Trophoblast cell (in vitro differentiated cells and primary cell): Measurements from ENCODE around the gene FAM227A.
A peak's percentile ranks its signal among the peaks of the same experiment; 100 is the strongest.

Source experiments
- DNase-seq, 2 donors: peaks; one replicate each; pipeline ENCODE4 v3.0.0-alpha.2; 2016
- H2AFZ ChIP-seq: 2 replicates; pipeline ENCODE4 v1.6.1; 2013; ENCODE audit warnings: low read length, moderate library complexity, mild to moderate bottlenecking; ENCODE audit not compliant: insufficient read depth, poor library complexity
- H2AK5ac ChIP-seq: 2 replicates; pipeline ENCODE4 v1.6.1; 2013; ENCODE audit warnings: mild to moderate bottlenecking, low read length
- H2BK120ac ChIP-seq: 2 replicates; pipeline ENCODE4 v1.6.1; 2013; ENCODE audit warnings: low read length, mild to moderate bottlenecking, moderate library complexity; ENCODE audit not compliant: insufficient read depth, poor library complexity
- H2BK12ac ChIP-seq: 2 replicates; pipeline ENCODE4 v1.6.1; 2013; ENCODE audit warnings: mild to moderate bottlenecking, low read length, moderate library complexity
- H2BK5ac ChIP-seq: 2 replicates; pipeline ENCODE4 v1.6.1; 2013; ENCODE audit warnings: low read length, low read depth, moderate library complexity, mild to moderate bottlenecking; ENCODE audit not compliant: poor library complexity
- H3K14ac ChIP-seq: 2 replicates; pipeline ENCODE4 v1.6.1; 2013; ENCODE audit warnings: mild to moderate bottlenecking, low read length
- H3K18ac ChIP-seq: 2 replicates; pipeline ENCODE4 v1.6.1; 2013; ENCODE audit warnings: mild to moderate bottlenecking, low read length
- H3K23ac ChIP-seq: 2 replicates; pipeline ENCODE4 v1.6.1; 2013; ENCODE audit warnings: low read length
- H3K27ac ChIP-seq: 2 replicates; pipeline ENCODE4 v1.5.1; 2013; ENCODE audit warnings: low read depth, mild to moderate bottlenecking, inconsistent platforms, low read length, moderate library complexity
- H3K27me3 ChIP-seq: 2 replicates; pipeline ENCODE4 v1.6.1; 2013; ENCODE audit warnings: inconsistent platforms, mild to moderate bottlenecking, low read length, moderate library complexity; ENCODE audit not compliant: insufficient read depth
- H3K36me3 ChIP-seq, 2 experiments: 1 replicate in 1 of 2; 2 replicates in 1 of 2; pipeline ENCODE4 v1.6.1; 2013; ENCODE audit warnings: low read length in 2 of 2, mild to moderate bottlenecking in 2 of 2, moderate library complexity in 1 of 2; ENCODE audit not compliant: insufficient read depth in 2 of 2, control insufficient read depth in 1 of 2
- H3K4ac ChIP-seq: 2 replicates; pipeline ENCODE4 v1.6.1; 2013; ENCODE audit warnings: low read depth, mild to moderate bottlenecking, low read length, moderate library complexity
- H3K4me1 ChIP-seq, 2 experiments: 1 replicate in 1 of 2; 2 replicates in 1 of 2; pipeline ENCODE4 v1.6.1; 2013; ENCODE audit warnings: low read length in 2 of 2, mild to moderate bottlenecking in 2 of 2, moderate library complexity in 1 of 2; ENCODE audit not compliant: insufficient read depth in 2 of 2, control insufficient read depth in 1 of 2
- H3K4me2 ChIP-seq: 2 replicates; pipeline ENCODE4 v1.6.1; 2013; ENCODE audit warnings: inconsistent platforms, mild to moderate bottlenecking, low read length, moderate library complexity
- H3K4me3 ChIP-seq: 2 replicates; pipeline ENCODE4 v1.5.1; 2013; ENCODE audit warnings: mild to moderate bottlenecking, low read depth, low read length, inconsistent platforms
- H3K79me1 ChIP-seq: one replicate; pipeline ENCODE4 v1.6.1; 2013; ENCODE audit warnings: low read length
- H3K79me2 ChIP-seq: 2 replicates; pipeline ENCODE4 v1.6.1; 2013; ENCODE audit warnings: low read length, mild to moderate bottlenecking; ENCODE audit not compliant: control insufficient read depth, insufficient read depth, poor library complexity
- H3K9ac ChIP-seq: 2 replicates; pipeline ENCODE4 v1.6.1; 2013; ENCODE audit warnings: mild to moderate bottlenecking, low read length
- H3K9me3 ChIP-seq: 2 replicates; pipeline ENCODE4 v1.6.1; 2013; ENCODE audit warnings: low read depth, mild to moderate bottlenecking, control low read depth, inconsistent platforms, low read length; ENCODE audit not compliant: insufficient read depth
- H4K12ac ChIP-seq: 2 replicates; pipeline ENCODE4 v1.6.1; 2013; ENCODE audit warnings: low read depth, mild to moderate bottlenecking, low read length, moderate library complexity
- H4K8ac ChIP-seq: 2 replicates; pipeline ENCODE4 v1.6.1; 2013; ENCODE audit warnings: low read depth, mild to moderate bottlenecking, low read length, moderate library complexity
- H4K91ac ChIP-seq: one replicate; pipeline ENCODE4 v1.6.1; 2013; ENCODE audit warnings: low read depth, mild to moderate bottlenecking, low read length, moderate library complexity
- WGBS: extraction: QIAGEN DNeasy Blood & Tissue Kit; methylation state at CpG from one replicate; pipeline ENCODE4 v1.1.7; 2013; ENCODE audit warnings: missing lambda C conversion rate; ENCODE audit not compliant: insufficient read length, insufficient coverage; ENCODE audit errors: extremely low coverage; 5-methylcytosine and 5-hydroxymethylcytosine counted together

The FAM227A gene

DNA sequence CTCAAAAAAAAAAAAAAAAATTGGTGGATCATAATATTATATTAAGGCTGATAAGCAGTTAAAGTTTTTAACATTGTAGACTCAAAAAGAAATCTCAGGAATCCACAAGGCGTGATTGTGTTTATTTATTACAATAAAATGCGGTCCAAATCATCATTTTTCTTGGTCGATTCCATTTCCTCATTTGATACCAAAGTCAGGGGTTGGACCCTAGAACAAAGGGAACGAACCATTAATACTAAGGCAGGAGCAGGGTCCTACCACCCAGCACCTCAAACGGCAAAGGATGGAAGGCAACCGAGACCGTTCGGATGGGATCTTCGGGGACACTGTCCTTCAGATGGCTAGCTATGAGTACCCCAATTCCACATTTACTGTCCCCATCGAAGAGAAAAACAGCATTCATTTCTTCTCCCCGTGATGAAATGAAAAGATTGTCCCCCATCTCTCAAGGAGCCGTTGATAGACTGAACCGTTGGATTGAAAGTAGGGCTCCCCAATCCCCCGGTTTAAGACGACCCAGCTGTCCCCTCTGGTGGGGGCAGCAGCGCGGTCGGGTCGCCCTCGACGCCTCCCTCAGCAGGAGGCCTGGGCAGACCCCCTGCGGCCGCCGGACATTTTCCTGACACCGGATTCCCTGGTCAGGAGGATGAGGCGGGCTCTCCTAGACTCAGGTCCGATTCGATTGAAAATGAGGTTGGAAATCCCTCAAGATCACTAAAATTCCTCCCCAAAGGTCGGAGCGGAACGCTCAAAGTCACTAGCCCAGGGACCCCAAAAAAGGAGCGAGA is 86.8 kb downstream of the FAM227A start:
- H3K4me1 ChIP-seq: peaks cover 2 to 4% of the 10 kb centered on the region in 2 experiments
- H3K36me3 ChIP-seq: no peaks in the 10 kb centered on the region
- no peak overlapping the region for H2BK120ac ChIP-seq
- H3K27me3 ChIP-seq: no peaks in the 10 kb centered on the region
- H3K23ac ChIP-seq: no peak overlapping the region
- H4K8ac ChIP-seq: peak overlapping the region; percentile 57
- DNase-seq: peak in 1 of 2 donors; percentile 18
- H3K27ac ChIP-seq: no peak overlapping the region
- peak overlapping the region; percentile 73 for H2AFZ ChIP-seq
- H2AK5ac ChIP-seq: no peak overlapping the region
- H2BK5ac ChIP-seq: no peak overlapping the region
- H4K12ac ChIP-seq: peak overlapping the region; percentile 47
- H4K91ac ChIP-seq: peak overlapping the region; percentile 26
- no peak overlapping the region for H3K4ac ChIP-seq
- peak overlapping the region; percentile 86 for H3K4me2 ChIP-seq
- WGBS: no CpG with 5 or more reads among the region's 32 CpGs
- H3K4me3 ChIP-seq: peak overlapping the region; percentile 62
- peak overlapping the region; percentile 33 for H3K18ac ChIP-seq
- peak overlapping the region; percentile 78 for H3K14ac ChIP-seq
- peak overlapping the region; percentile 67 for H3K9ac ChIP-seq
- H3K79me1 ChIP-seq: peaks cover 9% of the 10 kb centered on the region
- H3K79me2 ChIP-seq: peaks cover 3% of the 10 kb centered on the region
- H2BK12ac ChIP-seq: peak overlapping the region; percentile 8
- no peaks in the 10 kb centered on the region for H3K9me3 ChIP-seq

DNA sequence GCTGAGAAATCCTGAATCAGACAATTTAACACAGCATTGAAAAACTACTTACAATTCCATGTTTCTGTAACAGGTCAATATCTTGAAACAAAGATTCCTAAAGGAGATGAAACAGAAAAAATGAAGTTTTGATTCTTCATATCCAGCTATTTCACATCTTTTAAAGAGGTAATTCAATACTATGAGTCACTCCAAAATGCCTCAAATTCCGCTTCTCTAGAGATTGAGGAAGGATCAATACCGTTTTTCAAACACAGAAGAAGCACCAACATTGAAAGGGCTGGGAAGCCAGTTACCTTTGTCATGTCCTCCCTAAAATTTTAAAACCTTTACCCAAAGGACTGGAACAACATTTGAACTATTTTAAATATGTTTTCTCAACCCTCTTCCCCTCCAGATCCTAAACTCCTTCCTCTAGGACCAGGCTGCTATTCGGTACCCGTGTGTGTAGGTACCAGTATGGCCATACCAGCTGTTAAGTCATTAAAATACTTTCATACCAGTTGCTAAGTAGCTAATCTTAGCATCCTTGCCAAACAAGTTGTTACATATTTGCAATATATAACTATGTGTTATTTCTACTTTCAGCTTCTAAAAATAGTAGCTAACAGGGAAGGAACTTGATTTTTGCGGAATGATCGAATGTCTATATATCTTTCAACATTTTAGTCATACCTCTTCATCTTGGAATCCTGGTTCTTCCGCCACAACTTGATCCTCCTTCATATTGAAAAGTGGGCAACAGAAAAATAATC is 88.5 kb downstream of the FAM227A start:
- no peak overlapping the region for H2BK120ac ChIP-seq
- no peak overlapping the region for H3K18ac ChIP-seq
- no peaks in the 10 kb centered on the region for H3K36me3 ChIP-seq
- H2AK5ac ChIP-seq: no peak overlapping the region
- H3K4ac ChIP-seq: no peak overlapping the region
- H3K9ac ChIP-seq: no peak overlapping the region
- no CpG with 5 or more reads among the region's 7 CpGs for WGBS
- peaks cover 9% of the 10 kb centered on the region for H3K79me1 ChIP-seq
- H3K4me1 ChIP-seq: peaks cover 2 to 4% of the 10 kb centered on the region in 2 experiments
- H2BK12ac ChIP-seq: no peak overlapping the region
- no peaks in the 10 kb centered on the region for H3K27me3 ChIP-seq
- peak; percentile 62 to 94 for DNase-seq
- peaks cover 3% of the 10 kb centered on the region for H3K79me2 ChIP-seq
- no peak overlapping the region for H4K91ac ChIP-seq
- no peak overlapping the region for H3K27ac ChIP-seq
- no peak overlapping the region for H3K4me3 ChIP-seq
- no peak overlapping the region for H3K14ac ChIP-seq
- no peak overlapping the region for H4K12ac ChIP-seq
- H2BK5ac ChIP-seq: no peak overlapping the region
- H3K23ac ChIP-seq: no peak overlapping the region
- no peaks in the 10 kb centered on the region for H3K9me3 ChIP-seq
- no peak overlapping the region for H3K4me2 ChIP-seq
- H2AFZ ChIP-seq: no peak overlapping the region
- no peak overlapping the region for H4K8ac ChIP-seq

- Histone ChIP-seq H3K9ac (no peak overlapping the region), H3K4ac (no peak overlapping the region), H3K36me3 (no peaks in the 10 kb centered on the region), H4K12ac (no peak overlapping the region), H3K4me1 (peaks cover 2 to 4% of the 10 kb centered on the region in 2 experiments), H3K4me3 (no peak overlapping the region), H2AK5ac (no peak overlapping the region), H2BK5ac (no peak overlapping the region), H4K91ac (no peak overlapping the region), H3K18ac (no peak overlapping the region), H3K79me2 (peaks cover 3% of the 10 kb centered on the region), H3K23ac (no peak overlapping the region), H4K8ac (no peak overlapping the region), H3K14ac (no peak overlapping the region), H3K4me2 (no peak overlapping the region), H2AFZ (no peak overlapping the region), H3K9me3 (no peaks in the 10 kb centered on the region), H3K27ac (no peak overlapping the region), H2BK12ac (no peak overlapping the region), H3K79me1 (peaks cover 9% of the 10 kb centered on the region), H3K27me3 (no peaks in the 10 kb centered on the region), H2BK120ac (no peak overlapping the region)
- WGBS: no CpG with 5 or more reads among the region's 3 CpGs
- DNase-seq: no peak
Measured at GRCh38 chr22:38566726-38567504, 89.3 kb downstream of the FAM227A start.

GRCh38 chr22:38565441-38565840 is 90.8 kb downstream of the FAM227A start:
- Histone ChIP-seq H3K23ac (no peak overlapping the region), H3K79me2 (peaks cover under 1% of the 10 kb centered on the region), H3K4me1 (no peaks in the 10 kb centered on the region), H3K4me2 (no peak overlapping the region), H2BK5ac (no peak overlapping the region), H4K12ac (no peak overlapping the region), H3K27me3 (no peaks in the 10 kb centered on the region), H2BK120ac (no peak overlapping the region), H3K27ac (no peak overlapping the region), H4K8ac (no peak overlapping the region), H3K18ac (no peak overlapping the region), H3K36me3 (no peaks in the 10 kb centered on the region), H3K9me3 (no peaks in the 10 kb centered on the region), H2AK5ac (no peak overlapping the region), H3K9ac (no peak overlapping the region), H2AFZ (no peak overlapping the region), H3K4me3 (no peak overlapping the region), H2BK12ac (no peak overlapping the region), H4K91ac (no peak overlapping the region), H3K4ac (no peak overlapping the region), H3K14ac (no peak overlapping the region), H3K79me1 (peaks cover 6% of the 10 kb centered on the region)
- no peak for DNase-seq
- WGBS: no CpG with 5 or more reads among the region's 1 CpG
